ENCODE results near the gene THTPA. TPM values are rescaled to one million over a fixed set of nuclear protein-coding genes. Genes with fewer than 3 reads are reported as not detected.
A peak's percentile ranks its signal among the peaks of the same experiment; 100 is the strongest.

THTPA gene
- total and polyA plus RNA-seq, 2 donors (not counting 1 experiment from before 2014, with no cell fraction given) = 7.8 to 24.1 TPM

- no peaks in the 10 kb centered on the region for H4K20me1 ChIP-seq (ENCODE audit: control insufficient read depth, extremely low read depth, insufficient read depth, low read length)
Observed at GRCh38 chr14:23568021-23568599, 12.0 kb downstream of the THTPA start.

GRCh38 chr14:23568600-23569331 lies 12.7 kb downstream of the THTPA start:
- no peak for TF ChIP-seq EZH2 (IDR thresholded peaks at IDR 0.05; ENCODE audit: low read length, missing control alignments)
- TF ChIP-seq, protein P1, sequence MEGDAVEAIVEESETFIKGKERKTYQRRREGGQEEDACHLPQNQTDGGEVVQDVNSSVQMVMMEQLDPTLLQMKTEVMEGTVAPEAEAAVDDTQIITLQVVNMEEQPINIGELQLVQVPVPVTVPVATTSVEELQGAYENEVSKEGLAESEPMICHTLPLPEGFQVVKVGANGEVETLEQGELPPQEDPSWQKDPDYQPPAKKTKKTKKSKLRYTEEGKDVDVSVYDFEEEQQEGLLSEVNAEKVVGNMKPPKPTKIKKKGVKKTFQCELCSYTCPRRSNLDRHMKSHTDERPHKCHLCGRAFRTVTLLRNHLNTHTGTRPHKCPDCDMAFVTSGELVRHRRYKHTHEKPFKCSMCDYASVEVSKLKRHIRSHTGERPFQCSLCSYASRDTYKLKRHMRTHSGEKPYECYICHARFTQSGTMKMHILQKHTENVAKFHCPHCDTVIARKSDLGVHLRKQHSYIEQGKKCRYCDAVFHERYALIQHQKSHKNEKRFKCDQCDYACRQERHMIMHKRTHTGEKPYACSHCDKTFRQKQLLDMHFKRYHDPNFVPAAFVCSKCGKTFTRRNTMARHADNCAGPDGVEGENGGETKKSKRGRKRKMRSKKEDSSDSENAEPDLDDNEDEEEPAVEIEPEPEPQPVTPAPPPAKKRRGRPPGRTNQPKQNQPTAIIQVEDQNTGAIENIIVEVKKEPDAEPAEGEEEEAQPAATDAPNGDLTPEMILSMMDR (conservative IDR thresholded peaks at IDR 0.05 in 1 of 2, IDR thresholded peaks at IDR 0.05 in 1 of 2; ENCODE audit: low read depth in 1 of 2, low read length in 2 of 2) = peak in 1 of 2 donors; percentile 34
- Histone ChIP-seq H3K27ac (ENCODE audit: insufficient read depth, low read length) (no peak overlapping the region), H2AFZ (ENCODE audit: low read length) (no peak overlapping the region), H3K79me2 (ENCODE audit: control insufficient read depth, insufficient read depth, low read length) (no peaks in the 10 kb centered on the region), H4K20me1 (ENCODE audit: control insufficient read depth, extremely low read depth, insufficient read depth, low read length) (no peaks in the 10 kb centered on the region), H3K27me3 (ENCODE audit: control insufficient read depth, insufficient read depth, low read length) (peaks cover 8% of the 10 kb centered on the region), H3K36me3 (ENCODE audit: control insufficient read depth, insufficient read depth, low read length) (no peaks in the 10 kb centered on the region), H3K9ac (ENCODE audit: insufficient read depth, low read length) (no peak overlapping the region), H3K4me3 (replicated peaks in 1 of 4; ENCODE audit: control extremely low read depth in 1 of 4, insufficient read depth in 1 of 4, low read depth in 3 of 4, low read length in 4 of 4) (no peak overlapping the region), H3K9me3 (ENCODE audit: control insufficient read depth, insufficient read depth, low read depth, low read length) (no peaks in the 10 kb centered on the region), H3K4me1 (ENCODE audit: control insufficient read depth, extremely low read depth, insufficient read depth, low read length) (no peaks in the 10 kb centered on the region), H3K4me2 (ENCODE audit: extremely low read depth, insufficient read depth, low read length) (no peak overlapping the region)
- DNase-seq (ENCODE audit: low read depth in 2 of 2) = no peak

More at GRCh38 chr14:23568021-23568599, 12.0 kb downstream of the THTPA start:
- Histone ChIP-seq H3K27ac (ENCODE audit: insufficient read depth, low read length) (no peak overlapping the region), H2AFZ (ENCODE audit: low read length) (no peak overlapping the region), H3K9me3 (ENCODE audit: control insufficient read depth, insufficient read depth, low read depth, low read length) (no peaks in the 10 kb centered on the region), H3K36me3 (ENCODE audit: control insufficient read depth, insufficient read depth, low read length) (no peaks in the 10 kb centered on the region), H3K27me3 (ENCODE audit: control insufficient read depth, insufficient read depth, low read length) (peaks cover 3% of the 10 kb centered on the region), H3K4me2 (ENCODE audit: extremely low read depth, insufficient read depth, low read length) (peak overlapping the region; percentile 98), H3K4me3 (replicated peaks in 1 of 4; ENCODE audit: control extremely low read depth in 1 of 4, insufficient read depth in 1 of 4, low read depth in 3 of 4, low read length in 4 of 4) (peak overlapping the region in 2 of 4 experiments; percentile 69 to 70), H3K79me2 (ENCODE audit: control insufficient read depth, insufficient read depth, low read length) (no peaks in the 10 kb centered on the region), H3K4me1 (ENCODE audit: control insufficient read depth, extremely low read depth, insufficient read depth, low read length) (no peaks in the 10 kb centered on the region), H3K9ac (ENCODE audit: insufficient read depth, low read length) (no peak overlapping the region)
- no peak for DNase-seq (ENCODE audit: low read depth in 2 of 2)
- TF ChIP-seq EZH2 (IDR thresholded peaks at IDR 0.05; ENCODE audit: low read length, missing control alignments) = no peak
- TF ChIP-seq, protein P1 (conservative IDR thresholded peaks at IDR 0.05 in 1 of 2, IDR thresholded peaks at IDR 0.05 in 1 of 2; ENCODE audit: low read depth in 1 of 2, low read length in 2 of 2) = no peak

- Histone ChIP-seq H3K36me3 (ENCODE audit: control insufficient read depth, insufficient read depth, low read length) (no peaks in the 10 kb centered on the region), H3K4me1 (ENCODE audit: control insufficient read depth, extremely low read depth, insufficient read depth, low read length) (no peaks in the 10 kb centered on the region), H3K9me3 (ENCODE audit: control insufficient read depth, insufficient read depth, low read depth, low read length) (no peaks in the 10 kb centered on the region), H3K79me2 (ENCODE audit: control insufficient read depth, insufficient read depth, low read length) (no peaks in the 10 kb centered on the region), H3K27me3 (ENCODE audit: control insufficient read depth, insufficient read depth, low read length) (peaks cover 9% of the 10 kb centered on the region), H3K4me3 (replicated peaks in 1 of 4; ENCODE audit: control extremely low read depth in 1 of 4, insufficient read depth in 1 of 4, low read depth in 3 of 4, low read length in 4 of 4) (no peak overlapping the region), H3K4me2 (ENCODE audit: extremely low read depth, insufficient read depth, low read length) (no peak overlapping the region), H2AFZ (ENCODE audit: low read length) (no peak overlapping the region), H3K9ac (ENCODE audit: insufficient read depth, low read length) (no peak overlapping the region), H3K27ac (ENCODE audit: insufficient read depth, low read length) (no peak overlapping the region), H4K20me1 (ENCODE audit: control insufficient read depth, extremely low read depth, insufficient read depth, low read length) (no peaks in the 10 kb centered on the region)
- DNase-seq (ENCODE audit: low read depth in 2 of 2) = no peak
- TF ChIP-seq, protein P1 (conservative IDR thresholded peaks at IDR 0.05 in 1 of 2, IDR thresholded peaks at IDR 0.05 in 1 of 2; ENCODE audit: low read depth in 1 of 2, low read length in 2 of 2) = no peak
- peak; percentile 34 for TF ChIP-seq EZH2 (IDR thresholded peaks at IDR 0.05; ENCODE audit: low read length, missing control alignments)
Observed at GRCh38 chr14:23569443-23570151, 13.5 kb downstream of the THTPA start.

Measured in fibroblast of lung (primary cell).